Measurements from ENCODE around the gene CAV1. TPM values are rescaled to one million over a fixed set of nuclear protein-coding genes. Genes with fewer than 3 reads are reported as not detected.
A peak's percentile ranks its signal among the peaks of the same experiment; 100 is the strongest.

CAV1 gene
- total RNA-seq, 1 donor from 2014 or later: 157 TPM

GRCh38 chr7:116509982-116510579 lies 14.8 kb upstream of the CAV1 start:
- FAIRE-seq (no peak), DNase-seq (ENCODE audit: low read depth) (no peak)
- Histone ChIP-seq H3K36me3 (ENCODE audit: control insufficient read depth, insufficient read depth, low read length) (peaks cover 2% of the 10 kb centered on the region), H3K27me3 (ENCODE audit: control insufficient read depth, insufficient read depth, low read length) (no peaks in the 10 kb centered on the region), H3K4me3 (ENCODE audit: low read depth, low read length) (no peak overlapping the region)
- no peak for TF ChIP-seq CTCF (IDR thresholded peaks at IDR 0.05; ENCODE audit: insufficient read depth, low read length, severe bottlenecking)

- no peak overlapping the region for H3K4me3 ChIP-seq (ENCODE audit: low read depth, low read length)
- no peaks in the 10 kb centered on the region for H3K27me3 ChIP-seq (ENCODE audit: control insufficient read depth, insufficient read depth, low read length)
- H3K36me3 ChIP-seq (ENCODE audit: control insufficient read depth, insufficient read depth, low read length): peaks cover 2% of the 10 kb centered on the region
- no peak for FAIRE-seq
- no peak for TF ChIP-seq CTCF (IDR thresholded peaks at IDR 0.05; ENCODE audit: insufficient read depth, low read length, severe bottlenecking)
- no peak for DNase-seq (ENCODE audit: low read depth)
These were observed 14.0 kb upstream of the CAV1 start for GRCh38 chr7:116510795-116511194.

GRCh38 chr7:116511552-116512519 lies 13.0 kb upstream of the CAV1 start:
- no peak for TF ChIP-seq CTCF (IDR thresholded peaks at IDR 0.05; ENCODE audit: insufficient read depth, low read length, severe bottlenecking)
- Histone ChIP-seq H3K27me3 (ENCODE audit: control insufficient read depth, insufficient read depth, low read length) (no peaks in the 10 kb centered on the region), H3K4me3 (ENCODE audit: low read depth, low read length) (peak overlapping the region; percentile 35), H3K36me3 (ENCODE audit: control insufficient read depth, insufficient read depth, low read length) (no peaks in the 10 kb centered on the region)
- DNase-seq (ENCODE audit: low read depth) (peak; percentile 91), FAIRE-seq (peak; percentile 40)

GRCh38 chr7:116512520-116513188 lies 12.2 kb upstream of the CAV1 start:
- Histone ChIP-seq H3K36me3 (ENCODE audit: control insufficient read depth, insufficient read depth, low read length) (no peaks in the 10 kb centered on the region), H3K4me3 (ENCODE audit: low read depth, low read length) (no peak overlapping the region), H3K27me3 (ENCODE audit: control insufficient read depth, insufficient read depth, low read length) (no peaks in the 10 kb centered on the region)
- FAIRE-seq (no peak), DNase-seq (ENCODE audit: low read depth) (no peak)
- TF ChIP-seq CTCF (IDR thresholded peaks at IDR 0.05; ENCODE audit: insufficient read depth, low read length, severe bottlenecking): no peak

GRCh38 chr7:116515584-116515983 lies 9.3 kb upstream of the CAV1 start:
- Histone ChIP-seq H3K27me3 (ENCODE audit: control insufficient read depth, insufficient read depth, low read length) (no peaks in the 10 kb centered on the region), H3K4me3 (ENCODE audit: low read depth, low read length) (no peak overlapping the region), H3K36me3 (ENCODE audit: control insufficient read depth, insufficient read depth, low read length) (no peaks in the 10 kb centered on the region)
- DNase-seq (ENCODE audit: low read depth) (no peak), FAIRE-seq (no peak)
- TF ChIP-seq CTCF (IDR thresholded peaks at IDR 0.05; ENCODE audit: insufficient read depth, low read length, severe bottlenecking): no peak
